K562 (cell line): ENCODE results near the gene USP19. TPM values are rescaled to one million over a fixed set of nuclear protein-coding genes. Genes with fewer than 3 reads are reported as not detected.
A peak's percentile ranks its signal among the peaks of the same experiment; 100 is the strongest.

Source experiments
- ATF7 ChIP-seq: fragments of 450-650 bp; IDR thresholded peaks from 2 replicates; pipeline ENCODE4 v1.7.1; 2014; ENCODE audit warnings: mild to moderate bottlenecking, moderate library complexity
- CCAR2 ChIP-seq: fragments of 200-400 bp; formaldehyde crosslinking; IDR thresholded peaks from 2 replicates; pipeline ENCODE4 v1.6.1; 2017; ENCODE audit warnings: mild to moderate bottlenecking, low read depth, low read length
- CCNT2 ChIP-seq: IDR thresholded peaks from 2 replicates; pipeline ENCODE4 v1.6.1; 2011; ENCODE audit warnings: borderline replicate concordance, low read depth, mild to moderate bottlenecking, moderate library complexity, mixed read lengths, low read length; ENCODE audit not compliant: insufficient read length; ENCODE audit errors: extremely low read depth
- CEBPG ChIP-seq, 3 experiments: fragments of 200-800 bp in 1 of 3; sonication (Bioruptor generic) in 1 of 3; sonication (generic) in 1 of 3; formaldehyde crosslinking in 1 of 3; IDR thresholded peaks in 2 of 3; conservative IDR thresholded peaks in 1 of 3; 2 replicates each; pipeline versions ENCODE4 v1.6.1 to v1.8.0; 2016 to 2022; ENCODE audit warnings: missing compliant biosample characterization in 2 of 3, missing genetic modification characterization in 2 of 3, mild to moderate bottlenecking in 1 of 3, missing genetic modification reagents in 1 of 3
- KHSRP ChIP-seq: fragments of 450-650 bp; IDR thresholded peaks from 2 replicates; pipeline ENCODE4 v1.6.1; 2017
- MTA2 ChIP-seq: fragments of 450-650 bp; IDR thresholded peaks from 2 replicates; pipeline ENCODE4 v1.6.1; 2016; ENCODE audit warnings: low read depth
- NFXL1 ChIP-seq: fragments of 450-650 bp; formaldehyde crosslinking; IDR thresholded peaks from 2 replicates; pipeline ENCODE4 v1.4.0; 2021; ENCODE audit warnings: mild to moderate bottlenecking
- NFYB ChIP-seq: IDR thresholded peaks from 2 replicates; pipeline ENCODE4 v1.6.1; 2011; ENCODE audit warnings: mild to moderate bottlenecking, moderate library complexity; ENCODE audit not compliant: insufficient read length; ENCODE audit errors: extremely low read depth
- SRSF3 ChIP-seq: fragments of 200-400 bp; formaldehyde crosslinking; IDR thresholded peaks from 2 replicates; pipeline ENCODE4 v1.6.1; 2016; ENCODE audit warnings: mild to moderate bottlenecking, low read length, moderate library complexity; ENCODE audit not compliant: insufficient read depth
- SRSF7 ChIP-seq: fragments of 200-400 bp; formaldehyde crosslinking; optimal IDR thresholded peaks from 2 replicates; pipeline ENCODE3; 2017; ENCODE audit warnings: mild to moderate bottlenecking, low read depth, low read length
- TAF15 ChIP-seq: fragments of 200-400 bp; formaldehyde crosslinking; IDR thresholded peaks from 2 replicates; pipeline ENCODE4 v1.6.1; 2017; ENCODE audit warnings: mild to moderate bottlenecking, low read depth, low read length, moderate library complexity
- TAF9B ChIP-seq: fragments of 450-650 bp; IDR thresholded peaks from 2 replicates; pipeline ENCODE4 v1.6.1; 2018; ENCODE audit warnings: mild to moderate bottlenecking; ENCODE audit not compliant: partially characterized antibody
- TEAD2 ChIP-seq: fragments of 450-650 bp; IDR thresholded peaks from 2 replicates; pipeline ENCODE4 v1.6.1; 2016; ENCODE audit warnings: missing genetic modification characterization, control low read depth, missing compliant biosample characterization
- TGIF2 ChIP-seq: sonication (generic); formaldehyde crosslinking; IDR thresholded peaks from 2 replicates; pipeline ENCODE4 v1.8.1; 2022; ENCODE audit warnings: mild to moderate bottlenecking, missing genetic modification reagents, moderate library complexity
- ZNF174 ChIP-seq: fragments of 250-450 bp; sonication (Bioruptor Pico); IDR thresholded peaks from 2 replicates; pipeline ENCODE4 v1.4.0; 2020; ENCODE audit warnings: mild to moderate bottlenecking
- polyA plus RNA-seq, 8 experiments: library from polyadenylated mRNA; depleted of rRNA in 4 of 8; stranded (reverse) in 5 of 8; unstranded in 3 of 8; fragments of >200 nt; fragmentation: Nextera tagmentation in 2 of 8; fragmentation: Illumina TruSeq in 1 of 8; extraction: Ambion mirVana in 2 of 8; extraction: Trizol in 1 of 8; gene quantifications; 2 replicates each; pipeline versions ENCODE4 v1.2.1 to v1.2.3, GENCODE V29; 2011 to 2014; ENCODE audit warnings: inconsistent platforms in 1 of 8, missing spikeins in 1 of 8
- total RNA-seq, 7 experiments: library from RNA; depleted of rRNA in 6 of 7; stranded (reverse); fragments of >200 nt in 6 of 7; fragmentation: Illumina TruSeq in 2 of 7; extraction: Trizol in 2 of 7; gene quantifications; 2 replicates each; pipeline versions ENCODE4 v1.2.1 to v1.2.3, GENCODE V29; 2011 to 2021; ENCODE audit warnings: low replicate concordance in 1 of 7
- TF ChIP-seq, protein P1 (sequence below): fragments of 150-350 bp; IDR thresholded peaks from 2 replicates; pipeline ENCODE4 v1.6.1; 2014; ENCODE audit warnings: low read depth, mild to moderate bottlenecking, low read length, borderline replicate concordance
- TF ChIP-seq, protein P2 (sequence below), 3 experiments: IDR thresholded peaks in 2 of 3; conservative IDR thresholded peaks in 1 of 3; 2 replicates each; pipeline ENCODE4 v1.5.1; 2011 to 2012; ENCODE audit warnings: low read length in 3 of 3, mild to moderate bottlenecking in 3 of 3, control low read depth in 2 of 3, improper control_type of control experiment in 1 of 3, inconsistent platforms in 1 of 3, low read depth in 1 of 3, mixed read lengths in 1 of 3, moderate library complexity in 1 of 3; ENCODE audit not compliant: insufficient read depth in 2 of 3
- TF ChIP-seq, protein P3 (sequence below): fragments of 250-450 bp; sonication (Bioruptor Pico); IDR thresholded peaks from 2 replicates; pipeline ENCODE4 v1.5.0; 2021
- TF ChIP-seq, protein P4 (sequence below): IDR thresholded peaks from 2 replicates; pipeline ENCODE4 v1.6.1; 2012; ENCODE audit warnings: low read depth, low read length, improper control_type of control experiment, borderline replicate concordance

The USP19 gene
- total and polyA plus RNA-seq, 9 of the 15 experiments (the other 6 are each of a cell fraction or from before 2014, with no cell fraction given): 0.24 to 65.9 (median 36.9) TPM

DNA sequence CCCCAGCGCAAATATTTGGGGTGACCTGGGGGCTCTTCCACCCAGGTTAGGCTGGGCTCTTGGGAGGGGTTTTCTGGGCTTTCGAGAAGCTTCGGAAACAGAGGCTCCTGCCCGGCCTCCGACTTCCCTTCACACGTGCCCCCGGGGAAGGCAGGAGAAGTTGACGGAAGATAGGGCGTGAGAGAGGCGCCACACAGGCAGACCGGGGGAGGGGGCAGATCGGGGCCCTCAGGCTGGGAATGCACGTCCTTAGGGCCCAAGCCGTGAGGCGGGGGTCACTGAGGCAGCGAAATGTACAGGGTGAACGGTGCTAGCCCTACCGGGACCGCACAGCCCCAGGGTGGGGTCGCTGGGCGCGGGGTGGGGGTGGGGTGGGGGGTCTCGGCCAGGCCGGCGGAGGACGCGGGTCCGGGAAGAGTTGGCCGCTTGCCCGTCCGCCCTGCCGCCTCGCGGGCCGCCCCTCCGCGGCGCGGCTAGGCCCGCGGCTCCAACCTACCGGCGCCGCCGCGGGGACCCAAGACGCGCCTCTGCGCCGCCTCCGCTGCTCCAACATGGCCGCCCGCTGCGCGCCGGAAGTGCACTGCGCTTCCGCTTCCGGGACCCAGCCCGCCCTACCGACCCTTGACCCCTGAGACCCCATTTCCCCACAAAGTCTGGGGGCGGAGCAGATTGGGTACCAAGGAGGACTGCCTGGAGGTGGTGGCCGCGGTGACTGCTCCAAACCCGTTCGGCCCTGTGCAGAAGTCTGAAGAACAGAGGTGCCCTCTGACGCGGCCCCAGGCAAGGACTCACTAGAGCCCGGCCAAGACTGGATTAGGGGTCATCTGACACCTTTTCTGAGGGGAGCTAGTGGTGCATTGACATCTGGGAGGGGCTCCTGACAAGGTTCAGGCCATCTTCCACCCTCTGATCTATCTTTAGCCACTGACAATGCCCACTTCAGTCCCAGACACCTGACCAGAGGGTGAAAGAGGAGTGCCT lies 45.4 kb upstream of the USP19 start, which contains the start of gene CCDC71 (continued):
- no peak for TF ChIP-seq SRSF7
- no peak for TF ChIP-seq TGIF2 (CRISPR knock-in tag)
- TF ChIP-seq, protein P1, sequence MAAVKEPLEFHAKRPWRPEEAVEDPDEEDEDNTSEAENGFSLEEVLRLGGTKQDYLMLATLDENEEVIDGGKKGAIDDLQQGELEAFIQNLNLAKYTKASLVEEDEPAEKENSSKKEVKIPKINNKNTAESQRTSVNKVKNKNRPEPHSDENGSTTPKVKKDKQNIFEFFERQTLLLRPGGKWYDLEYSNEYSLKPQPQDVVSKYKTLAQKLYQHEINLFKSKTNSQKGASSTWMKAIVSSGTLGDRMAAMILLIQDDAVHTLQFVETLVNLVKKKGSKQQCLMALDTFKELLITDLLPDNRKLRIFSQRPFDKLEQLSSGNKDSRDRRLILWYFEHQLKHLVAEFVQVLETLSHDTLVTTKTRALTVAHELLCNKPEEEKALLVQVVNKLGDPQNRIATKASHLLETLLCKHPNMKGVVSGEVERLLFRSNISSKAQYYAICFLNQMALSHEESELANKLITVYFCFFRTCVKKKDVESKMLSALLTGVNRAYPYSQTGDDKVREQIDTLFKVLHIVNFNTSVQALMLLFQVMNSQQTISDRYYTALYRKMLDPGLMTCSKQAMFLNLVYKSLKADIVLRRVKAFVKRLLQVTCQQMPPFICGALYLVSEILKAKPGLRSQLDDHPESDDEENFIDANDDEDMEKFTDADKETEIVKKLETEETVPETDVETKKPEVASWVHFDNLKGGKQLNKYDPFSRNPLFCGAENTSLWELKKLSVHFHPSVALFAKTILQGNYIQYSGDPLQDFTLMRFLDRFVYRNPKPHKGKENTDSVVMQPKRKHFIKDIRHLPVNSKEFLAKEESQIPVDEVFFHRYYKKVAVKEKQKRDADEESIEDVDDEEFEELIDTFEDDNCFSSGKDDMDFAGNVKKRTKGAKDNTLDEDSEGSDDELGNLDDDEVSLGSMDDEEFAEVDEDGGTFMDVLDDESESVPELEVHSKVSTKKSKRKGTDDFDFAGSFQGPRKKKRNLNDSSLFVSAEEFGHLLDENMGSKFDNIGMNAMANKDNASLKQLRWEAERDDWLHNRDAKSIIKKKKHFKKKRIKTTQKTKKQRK: no peak
- 0 out of 2 replicates have a peak, but pooled peaks have one; percentile 12 for TF ChIP-seq ATF7
- no peak for TF ChIP-seq NFYB
- TF ChIP-seq, protein P2, sequence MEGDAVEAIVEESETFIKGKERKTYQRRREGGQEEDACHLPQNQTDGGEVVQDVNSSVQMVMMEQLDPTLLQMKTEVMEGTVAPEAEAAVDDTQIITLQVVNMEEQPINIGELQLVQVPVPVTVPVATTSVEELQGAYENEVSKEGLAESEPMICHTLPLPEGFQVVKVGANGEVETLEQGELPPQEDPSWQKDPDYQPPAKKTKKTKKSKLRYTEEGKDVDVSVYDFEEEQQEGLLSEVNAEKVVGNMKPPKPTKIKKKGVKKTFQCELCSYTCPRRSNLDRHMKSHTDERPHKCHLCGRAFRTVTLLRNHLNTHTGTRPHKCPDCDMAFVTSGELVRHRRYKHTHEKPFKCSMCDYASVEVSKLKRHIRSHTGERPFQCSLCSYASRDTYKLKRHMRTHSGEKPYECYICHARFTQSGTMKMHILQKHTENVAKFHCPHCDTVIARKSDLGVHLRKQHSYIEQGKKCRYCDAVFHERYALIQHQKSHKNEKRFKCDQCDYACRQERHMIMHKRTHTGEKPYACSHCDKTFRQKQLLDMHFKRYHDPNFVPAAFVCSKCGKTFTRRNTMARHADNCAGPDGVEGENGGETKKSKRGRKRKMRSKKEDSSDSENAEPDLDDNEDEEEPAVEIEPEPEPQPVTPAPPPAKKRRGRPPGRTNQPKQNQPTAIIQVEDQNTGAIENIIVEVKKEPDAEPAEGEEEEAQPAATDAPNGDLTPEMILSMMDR (IDR thresholded peaks at IDR 0.05 in 2 of 3, conservative IDR thresholded peaks at IDR 0.05 in 1 of 3; ENCODE audit: insufficient read depth in 2 of 3, low read depth in 1 of 3, low read length in 3 of 3): no peak
- no peak for TF ChIP-seq NFXL1 (CRISPR knock-in tag)
- TF ChIP-seq ZNF174 (CRISPR knock-in tag): no peak
- TF ChIP-seq, protein P3, sequence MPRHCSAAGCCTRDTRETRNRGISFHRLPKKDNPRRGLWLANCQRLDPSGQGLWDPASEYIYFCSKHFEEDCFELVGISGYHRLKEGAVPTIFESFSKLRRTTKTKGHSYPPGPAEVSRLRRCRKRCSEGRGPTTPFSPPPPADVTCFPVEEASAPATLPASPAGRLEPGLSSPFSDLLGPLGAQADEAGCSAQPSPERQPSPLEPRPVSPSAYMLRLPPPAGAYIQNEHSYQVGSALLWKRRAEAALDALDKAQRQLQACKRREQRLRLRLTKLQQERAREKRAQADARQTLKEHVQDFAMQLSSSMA: no peak
- no peak for TF ChIP-seq TAF15
- peak; percentile 68 for TF ChIP-seq MTA2
- no peak for TF ChIP-seq KHSRP
- TF ChIP-seq TEAD2 (tag): no peak
- no peak for TF ChIP-seq TAF9B
- no peak for TF ChIP-seq CCAR2
- TF ChIP-seq, protein P4, sequence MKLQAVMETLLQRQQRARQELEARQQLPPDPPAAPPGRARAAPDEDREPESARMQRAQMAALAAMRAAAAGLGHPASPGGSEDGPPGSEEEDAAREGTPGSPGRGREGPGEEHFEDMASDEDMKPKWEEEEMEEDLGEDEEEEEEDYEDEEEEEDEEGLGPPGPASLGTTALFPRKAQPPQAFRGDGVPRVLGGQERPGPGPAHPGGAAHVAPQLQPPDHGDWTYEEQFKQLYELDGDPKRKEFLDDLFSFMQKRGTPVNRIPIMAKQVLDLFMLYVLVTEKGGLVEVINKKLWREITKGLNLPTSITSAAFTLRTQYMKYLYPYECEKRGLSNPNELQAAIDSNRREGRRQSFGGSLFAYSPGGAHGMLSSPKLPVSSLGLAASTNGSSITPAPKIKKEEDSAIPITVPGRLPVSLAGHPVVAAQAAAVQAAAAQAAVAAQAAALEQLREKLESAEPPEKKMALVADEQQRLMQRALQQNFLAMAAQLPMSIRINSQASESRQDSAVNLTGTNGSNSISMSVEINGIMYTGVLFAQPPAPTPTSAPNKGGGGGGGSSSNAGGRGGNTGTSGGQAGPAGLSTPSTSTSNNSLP: no peak
- TF ChIP-seq SRSF3: no peak
- peak; percentile 23 for TF ChIP-seq CCNT2
- TF ChIP-seq CEBPG (CRISPR knock-in tag; IDR thresholded peaks at IDR 0.05): 0 out of 2 replicates have a peak, but pooled peaks have one; percentile 13
- no peak for TF ChIP-seq CEBPG (tag; conservative IDR thresholded peaks at IDR 0.05 in 1 of 2, IDR thresholded peaks at IDR 0.05 in 1 of 2)
